Right kidney (tissue), 1 donor: Measurements from ENCODE around the gene GIT2.
A peak's percentile ranks its signal among the peaks of the same experiment; 100 is the strongest.
"Not testable (repeated sequence)": the region's sequence is repeated elsewhere in the genome, so short reads cannot be mapped to it uniquely, and the experiment has no call there.

Experiments
- DNase-seq: peaks from one replicate; pipeline ENCODE4 v3.0.0-alpha.2; 2016

The GIT2 gene

GRCh38 chr12:109891731-109892130, 104.4 kb downstream of the GIT2 start:
- DNase-seq: not testable (repeated sequence)

GRCh38 chr12:109890620-109891170, 105.5 kb downstream of the GIT2 start:
- no peak for DNase-seq

- DNase-seq: no peak
These were observed 107.8 kb downstream of the GIT2 start for GRCh38 chr12:109888179-109889020.

DNA sequence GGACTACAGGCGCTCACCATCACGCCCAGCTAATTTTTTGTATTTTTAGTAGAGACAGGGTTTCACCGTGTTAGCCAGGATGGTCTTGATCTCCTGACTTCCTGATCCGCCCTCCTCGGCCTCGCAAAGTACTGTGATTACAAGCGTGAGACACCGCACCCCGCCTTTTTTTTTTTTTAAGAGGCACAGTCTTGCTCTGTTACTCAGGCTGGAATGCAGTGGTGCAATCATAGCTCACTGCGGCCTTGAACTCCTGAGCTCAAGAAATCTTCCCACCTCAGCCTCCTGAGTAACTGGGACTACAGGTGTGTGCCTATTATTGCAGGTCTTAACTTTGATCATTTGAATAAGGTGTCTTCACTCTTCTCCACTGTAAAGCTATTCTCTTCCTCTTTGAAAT, 110.6 kb downstream of the GIT2 start:
- no peak for DNase-seq

GRCh38 chr12:109883461-109883860, 112.7 kb downstream of the GIT2 start:
- DNase-seq: no peak

DNA sequence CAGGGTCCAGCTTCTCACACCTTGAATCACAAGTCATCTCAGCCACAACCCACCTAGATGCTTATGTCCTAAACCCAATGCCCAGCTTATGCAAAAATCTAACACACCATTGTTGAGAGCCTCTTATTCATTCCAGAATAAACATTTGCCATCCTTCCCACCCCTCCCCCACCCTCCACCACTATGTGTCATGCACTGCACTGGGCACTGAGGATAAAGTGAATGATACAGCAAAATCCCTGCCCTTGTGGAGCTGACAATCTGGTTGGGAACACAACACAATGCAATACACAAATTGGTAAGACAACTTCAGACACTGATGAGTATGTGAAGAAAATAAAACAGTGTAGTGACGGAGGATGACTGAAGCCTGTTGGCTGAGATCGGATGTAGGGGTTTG, 114.4 kb downstream of the GIT2 start:
- no peak for DNase-seq

DNA sequence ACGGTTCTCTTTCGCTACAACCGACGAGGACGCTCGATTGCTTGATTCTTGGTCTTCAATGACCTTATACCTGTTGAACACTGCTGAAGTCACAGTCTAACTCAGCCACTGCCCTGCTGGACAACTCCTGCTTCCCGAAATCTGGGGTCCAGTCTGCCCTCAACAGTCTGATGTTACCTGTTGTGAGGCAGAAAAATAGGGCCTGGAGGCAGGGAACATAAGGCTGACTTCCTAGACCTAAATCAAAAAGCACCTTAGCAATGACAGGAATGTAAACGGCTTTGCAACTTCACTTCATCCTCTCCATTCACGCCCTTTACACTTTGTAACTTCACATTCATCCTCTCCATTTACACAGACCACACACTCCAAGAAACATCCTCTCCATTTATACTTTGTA, 115.2 kb downstream of the GIT2 start:
- DNase-seq: no peak

GRCh38 chr12:109880043-109880931, 115.9 kb downstream of the GIT2 start, which contains the start of gene GLTP:
GLTP (minus strand) TSS chr12:109880541; CDS start chr12:109880374, 167 bp downstream.
- DNase-seq: peak; percentile 78
